ENCODE results near the gene RNF130.

DNA sequence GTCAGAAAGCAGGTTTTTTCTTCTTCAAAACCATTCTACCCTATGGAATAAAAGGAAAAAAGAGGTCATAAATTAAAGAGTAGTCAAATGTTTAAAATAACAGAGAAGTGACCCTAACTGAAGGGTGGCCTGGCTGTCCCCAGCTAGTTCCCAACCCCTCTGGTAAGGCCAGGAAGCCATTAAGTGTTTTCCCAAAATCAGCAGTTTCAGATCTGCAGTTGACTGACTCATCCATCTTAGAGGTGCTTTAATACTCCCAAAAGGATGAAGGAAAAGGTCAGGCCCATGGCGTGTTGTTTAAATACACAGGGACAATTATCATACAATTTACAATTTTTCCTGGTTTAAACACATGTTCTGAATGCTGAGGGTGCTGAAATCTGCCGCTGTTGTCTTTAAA, 115.9 kb downstream of the RNF130 start:
- no peak for TF ChIP-seq CTCF (IDR thresholded peaks at IDR 0.05)
- TF ChIP-seq POLR2A (IDR thresholded peaks at IDR 0.05): no peak
